Activated T-helper 1 cell treated with anti-CD3 and anti-CD28 coated beads, Interleukin-12 subunit alpha, Interleukin-12 subunit beta, Interleukin-2, Interleukin-4 antibody, amounts not matched to agents 30 ng/mL and 10 ng/mL and 1 ng/mL, durations not matched to agents 14 hours and 24 hours and 36 hours (primary cell): Measurements from ENCODE around the gene PPRC1. TPM values are rescaled to one million over a fixed set of nuclear protein-coding genes. Genes with fewer than 3 reads are reported as not detected.

ENCODE experiments used
- DNase-seq: peaks from one replicate; pipeline ENCODE4 v3.0.0; 2021; ENCODE audit warnings: low spot score
- H3K27ac Mint-ChIP-seq: one replicate; pipeline ENCODE4 v1.8.0; 2021; ENCODE audit warnings: mild to moderate bottlenecking, mixed read lengths
- H3K27me3 Mint-ChIP-seq: one replicate; pipeline ENCODE4 v1.8.0; 2022; ENCODE audit warnings: mild to moderate bottlenecking, moderate library complexity, mixed read lengths; ENCODE audit not compliant: insufficient read depth
- H3K36me3 Mint-ChIP-seq: one replicate; pipeline ENCODE4 v1.8.0; 2021; ENCODE audit warnings: low read depth, mixed read lengths
- H3K4me1 Mint-ChIP-seq: one replicate; pipeline ENCODE4 v1.8.0; 2021; ENCODE audit warnings: low read depth, mixed read lengths
- H3K4me3 Mint-ChIP-seq: one replicate; pipeline ENCODE4 v1.8.0; 2021; ENCODE audit warnings: mild to moderate bottlenecking, moderate library complexity, mixed read lengths
- H3K9me3 Mint-ChIP-seq: one replicate; pipeline ENCODE4 v1.8.0; 2021; ENCODE audit warnings: mixed read lengths
- intact Hi-C: fragments of 100-400 bp; cut with micrococcal nuclease; formaldehyde crosslinking; loops from one replicate; pipeline ENCODE4 v1.15.1; 2024
- total RNA-seq: library from RNA; stranded (reverse); gene quantifications from 2 replicates; pipeline ENCODE4 v1.2.3, GENCODE V29; 2022

The PPRC1 gene, protein sequence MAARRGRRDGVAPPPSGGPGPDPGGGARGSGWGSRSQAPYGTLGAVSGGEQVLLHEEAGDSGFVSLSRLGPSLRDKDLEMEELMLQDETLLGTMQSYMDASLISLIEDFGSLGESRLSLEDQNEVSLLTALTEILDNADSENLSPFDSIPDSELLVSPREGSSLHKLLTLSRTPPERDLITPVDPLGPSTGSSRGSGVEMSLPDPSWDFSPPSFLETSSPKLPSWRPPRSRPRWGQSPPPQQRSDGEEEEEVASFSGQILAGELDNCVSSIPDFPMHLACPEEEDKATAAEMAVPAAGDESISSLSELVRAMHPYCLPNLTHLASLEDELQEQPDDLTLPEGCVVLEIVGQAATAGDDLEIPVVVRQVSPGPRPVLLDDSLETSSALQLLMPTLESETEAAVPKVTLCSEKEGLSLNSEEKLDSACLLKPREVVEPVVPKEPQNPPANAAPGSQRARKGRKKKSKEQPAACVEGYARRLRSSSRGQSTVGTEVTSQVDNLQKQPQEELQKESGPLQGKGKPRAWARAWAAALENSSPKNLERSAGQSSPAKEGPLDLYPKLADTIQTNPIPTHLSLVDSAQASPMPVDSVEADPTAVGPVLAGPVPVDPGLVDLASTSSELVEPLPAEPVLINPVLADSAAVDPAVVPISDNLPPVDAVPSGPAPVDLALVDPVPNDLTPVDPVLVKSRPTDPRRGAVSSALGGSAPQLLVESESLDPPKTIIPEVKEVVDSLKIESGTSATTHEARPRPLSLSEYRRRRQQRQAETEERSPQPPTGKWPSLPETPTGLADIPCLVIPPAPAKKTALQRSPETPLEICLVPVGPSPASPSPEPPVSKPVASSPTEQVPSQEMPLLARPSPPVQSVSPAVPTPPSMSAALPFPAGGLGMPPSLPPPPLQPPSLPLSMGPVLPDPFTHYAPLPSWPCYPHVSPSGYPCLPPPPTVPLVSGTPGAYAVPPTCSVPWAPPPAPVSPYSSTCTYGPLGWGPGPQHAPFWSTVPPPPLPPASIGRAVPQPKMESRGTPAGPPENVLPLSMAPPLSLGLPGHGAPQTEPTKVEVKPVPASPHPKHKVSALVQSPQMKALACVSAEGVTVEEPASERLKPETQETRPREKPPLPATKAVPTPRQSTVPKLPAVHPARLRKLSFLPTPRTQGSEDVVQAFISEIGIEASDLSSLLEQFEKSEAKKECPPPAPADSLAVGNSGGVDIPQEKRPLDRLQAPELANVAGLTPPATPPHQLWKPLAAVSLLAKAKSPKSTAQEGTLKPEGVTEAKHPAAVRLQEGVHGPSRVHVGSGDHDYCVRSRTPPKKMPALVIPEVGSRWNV (N-terminal part only)
- total RNA-seq, result 112 and 115 TPM in 2 replicates

DNA sequence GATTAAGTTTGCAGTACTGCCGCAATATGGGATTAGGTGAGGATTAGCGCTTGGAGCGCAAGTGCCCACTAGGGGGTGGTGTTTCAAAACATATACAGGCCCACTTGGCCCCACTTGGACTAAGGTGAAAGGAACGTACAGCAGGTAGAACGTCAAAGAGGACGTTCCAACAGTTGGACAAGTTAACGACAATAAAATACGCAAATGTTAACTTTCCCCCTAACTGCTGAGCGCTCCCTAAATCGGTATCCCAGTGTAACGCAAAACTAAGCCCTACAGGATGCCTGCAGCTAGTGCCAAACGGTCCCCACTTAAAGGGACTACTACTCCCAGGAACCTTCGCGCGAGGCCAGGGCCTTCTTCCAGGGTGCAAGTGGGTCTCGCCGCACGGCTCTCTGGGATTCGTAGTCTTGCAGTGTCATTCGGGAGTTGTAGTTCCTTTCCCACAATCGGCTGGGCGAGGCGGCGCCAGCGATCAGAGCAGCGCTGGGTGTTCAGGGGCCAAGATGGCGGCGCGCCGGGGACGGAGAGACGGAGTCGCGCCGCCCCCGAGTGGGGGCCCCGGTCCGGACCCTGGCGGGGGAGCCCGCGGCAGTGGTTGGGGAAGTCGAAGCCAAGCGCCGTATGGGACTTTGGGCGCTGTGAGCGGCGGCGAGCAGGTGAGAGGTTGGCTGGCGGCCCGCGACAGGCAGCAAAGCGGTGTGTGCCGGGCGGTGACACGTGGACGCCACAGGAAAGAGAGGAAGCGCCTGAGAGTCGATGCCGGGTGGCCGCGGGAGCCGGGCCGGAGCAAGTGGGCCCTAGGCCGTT lies at the start of gene PPRC1:
TSS of gene PPRC1 (plus strand) at position 478 of the 810 bp plus-strand sequence. CDS start at position 507, 29 bp downstream.
- Mint-ChIP-seq H3K4me1 (peaks cover 29% of the 10 kb centered on the region), H3K4me3 (peak within 1 kb of the TSS; percentile 95), H3K9me3 (no peaks in the 10 kb centered on the region), H3K36me3 (peaks cover 19% of the 10 kb centered on the region), H3K27ac (peak within 1 kb of the TSS; percentile 94), H3K27me3 (no peaks in the 10 kb centered on the region)
- intact Hi-C loops, result loop anchor here (1.0 to 5.0 kb wide), 12 partner anchors 12 to 580 kb away; partner anchors contain the start of genes ACTR1A, ARL3, ARMH3 and CUEDC2
- DNase-seq, result peak; percentile 97

DNA sequence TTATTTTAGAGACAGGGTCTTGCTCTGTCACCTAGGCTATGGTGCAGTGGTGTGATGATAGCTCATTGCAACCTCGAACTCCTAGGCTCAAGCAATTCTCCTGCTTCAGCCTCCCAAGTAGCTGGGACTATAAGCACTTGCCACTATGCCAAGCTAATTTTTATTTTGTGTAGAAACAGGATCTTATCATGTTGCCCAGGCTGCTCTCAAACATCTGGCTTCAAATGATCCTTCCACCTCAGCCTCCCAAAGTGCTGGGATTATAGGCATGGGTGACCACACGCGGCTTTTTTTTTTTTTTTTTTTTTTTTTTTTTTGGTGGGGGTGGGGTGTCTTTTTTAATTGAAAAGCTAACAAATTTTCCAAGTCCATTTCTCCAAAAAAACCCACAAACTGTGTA lies 49.3 kb upstream of the PPRC1 start:
- no peak overlapping the region for H3K27ac Mint-ChIP-seq
- H3K27me3 Mint-ChIP-seq, result peaks cover 2% of the 10 kb centered on the region
- H3K4me1 Mint-ChIP-seq, result no peaks in the 10 kb centered on the region
- DNase-seq, result no peak
- no peaks in the 10 kb centered on the region for H3K36me3 Mint-ChIP-seq
- intact Hi-C loops, result no loop called here
- no peak overlapping the region for H3K4me3 Mint-ChIP-seq
- H3K9me3 Mint-ChIP-seq, result no peaks in the 10 kb centered on the region

DNA sequence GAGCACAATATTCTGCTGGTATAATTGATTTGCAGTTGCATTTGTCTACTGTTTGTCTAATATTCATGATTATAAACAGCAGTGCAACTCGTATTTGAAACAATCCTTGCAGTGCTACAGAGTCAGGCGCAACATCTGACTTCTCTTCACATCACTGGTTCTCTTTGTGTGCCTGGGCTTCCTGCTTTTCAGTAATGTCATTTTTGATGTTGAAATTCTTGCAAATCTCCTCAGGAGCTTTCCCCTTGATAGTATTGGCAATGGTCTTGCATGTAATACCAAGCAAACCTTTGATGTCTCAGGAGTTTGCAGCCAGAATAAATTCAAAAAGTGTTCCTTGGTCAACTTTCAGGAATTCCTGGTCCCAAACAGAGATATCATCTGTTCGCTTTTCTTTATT lies 47.5 kb upstream of the PPRC1 start:
- no peaks in the 10 kb centered on the region for H3K4me1 Mint-ChIP-seq
- no peaks in the 10 kb centered on the region for H3K9me3 Mint-ChIP-seq
- no peaks in the 10 kb centered on the region for H3K27me3 Mint-ChIP-seq
- H3K36me3 Mint-ChIP-seq, result no peaks in the 10 kb centered on the region
- no peak for DNase-seq
- intact Hi-C loops, result no loop called here
- H3K27ac Mint-ChIP-seq, result no peak overlapping the region
- no peak overlapping the region for H3K4me3 Mint-ChIP-seq

DNA sequence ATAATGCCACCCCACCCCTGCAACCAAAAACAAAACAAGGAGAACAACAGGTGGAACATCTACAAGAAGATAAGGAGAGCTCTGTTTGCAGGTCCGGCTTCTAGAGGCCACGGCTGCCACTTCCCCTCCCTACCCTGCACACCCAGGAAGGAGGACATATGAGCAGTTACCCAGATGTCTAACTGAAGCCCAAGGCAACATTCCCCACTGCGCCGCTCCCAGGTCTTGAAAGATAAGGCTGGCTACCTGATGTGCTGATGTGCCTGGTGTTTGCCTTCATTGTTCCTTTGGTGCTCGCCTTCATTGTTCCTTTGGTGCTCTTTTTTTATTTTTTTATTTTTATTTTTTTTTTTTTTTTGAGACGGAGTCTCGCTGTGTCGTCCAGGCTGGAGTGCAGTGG lies 46.6 kb upstream of the PPRC1 start:
- Mint-ChIP-seq H3K9me3 (no peaks in the 10 kb centered on the region), H3K4me3 (no peak overlapping the region), H3K4me1 (no peaks in the 10 kb centered on the region), H3K27ac (no peak overlapping the region), H3K36me3 (no peaks in the 10 kb centered on the region), H3K27me3 (no peaks in the 10 kb centered on the region)
- intact Hi-C loops, result no loop called here
- DNase-seq, result no peak

DNA sequence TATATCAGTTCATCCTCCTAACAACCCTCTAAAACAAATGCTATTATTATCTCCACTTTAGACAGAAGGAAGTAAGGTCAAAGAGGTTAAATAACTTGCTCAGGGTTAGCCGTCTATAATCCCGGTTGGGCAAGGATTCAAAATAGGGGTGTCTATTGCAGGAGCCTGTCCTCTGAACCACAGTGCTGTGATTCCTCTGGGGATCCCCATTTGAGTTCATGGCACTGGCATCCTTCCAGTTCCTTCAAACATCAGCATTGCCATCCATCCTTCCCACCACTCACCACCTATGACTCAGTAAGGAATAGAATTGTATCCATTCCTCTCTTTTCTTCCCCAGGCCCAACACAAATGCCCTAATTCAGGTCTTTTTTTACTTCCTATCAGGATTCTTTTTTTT lies 42.1 kb upstream of the PPRC1 start:
- DNase-seq, result no peak
- Mint-ChIP-seq H3K9me3 (no peaks in the 10 kb centered on the region), H3K27me3 (no peaks in the 10 kb centered on the region), H3K4me1 (no peaks in the 10 kb centered on the region), H3K27ac (no peak overlapping the region), H3K36me3 (no peaks in the 10 kb centered on the region), H3K4me3 (no peak overlapping the region)
- intact Hi-C loops, result no loop called here

DNA sequence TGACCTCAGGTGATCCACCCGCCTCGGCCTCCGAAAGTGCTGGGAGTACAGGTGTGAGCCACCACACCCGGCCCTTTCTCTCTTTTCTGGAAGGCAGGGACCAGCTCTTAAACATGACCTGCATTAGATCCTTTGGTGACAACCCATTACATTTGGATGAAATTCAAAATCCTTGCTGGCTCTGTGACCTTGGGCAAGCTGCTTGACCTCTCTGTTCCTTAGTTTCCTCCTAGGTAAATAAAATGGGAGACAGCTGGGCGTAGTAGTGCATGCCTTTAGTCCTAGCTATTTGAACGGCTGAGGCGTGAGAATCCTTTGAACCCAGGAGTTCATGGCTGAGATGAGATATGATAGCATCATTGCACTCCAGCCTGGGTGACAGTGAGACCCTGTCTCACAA lies 36.4 kb upstream of the PPRC1 start:
- intact Hi-C loops, result no loop called here
- H3K4me1 Mint-ChIP-seq, result no peaks in the 10 kb centered on the region
- no peak overlapping the region for H3K27ac Mint-ChIP-seq
- no peak overlapping the region for H3K4me3 Mint-ChIP-seq
- H3K9me3 Mint-ChIP-seq, result no peaks in the 10 kb centered on the region
- peaks cover 7% of the 10 kb centered on the region for H3K36me3 Mint-ChIP-seq
- H3K27me3 Mint-ChIP-seq, result no peaks in the 10 kb centered on the region
- no peak for DNase-seq

DNA sequence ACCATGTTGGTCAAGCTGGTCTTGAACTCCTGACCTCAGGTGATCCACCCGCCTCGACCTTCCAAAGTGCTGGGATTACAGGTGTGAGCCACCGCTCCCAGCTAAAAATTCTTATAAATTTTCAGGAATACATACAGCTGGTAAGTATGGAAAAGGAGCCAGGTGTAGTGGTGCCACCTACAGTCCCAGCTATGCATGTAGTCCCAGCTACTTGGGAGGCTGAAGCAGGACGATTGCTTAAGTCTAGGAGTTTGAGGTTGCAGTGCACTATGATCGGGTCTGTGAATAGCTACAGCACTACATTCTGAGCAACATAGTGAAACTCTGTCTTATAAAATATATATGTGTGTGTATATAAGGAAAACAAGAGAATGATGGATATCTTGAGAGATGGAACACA lies 31.7 kb upstream of the PPRC1 start:
- intact Hi-C loops, result no loop called here
- DNase-seq, result no peak
- peaks cover 17% of the 10 kb centered on the region for H3K36me3 Mint-ChIP-seq
- H3K4me3 Mint-ChIP-seq, result no peak overlapping the region
- H3K9me3 Mint-ChIP-seq, result no peaks in the 10 kb centered on the region
- H3K4me1 Mint-ChIP-seq, result peaks cover 10% of the 10 kb centered on the region
- H3K27ac Mint-ChIP-seq, result no peak overlapping the region
- no peaks in the 10 kb centered on the region for H3K27me3 Mint-ChIP-seq

DNA sequence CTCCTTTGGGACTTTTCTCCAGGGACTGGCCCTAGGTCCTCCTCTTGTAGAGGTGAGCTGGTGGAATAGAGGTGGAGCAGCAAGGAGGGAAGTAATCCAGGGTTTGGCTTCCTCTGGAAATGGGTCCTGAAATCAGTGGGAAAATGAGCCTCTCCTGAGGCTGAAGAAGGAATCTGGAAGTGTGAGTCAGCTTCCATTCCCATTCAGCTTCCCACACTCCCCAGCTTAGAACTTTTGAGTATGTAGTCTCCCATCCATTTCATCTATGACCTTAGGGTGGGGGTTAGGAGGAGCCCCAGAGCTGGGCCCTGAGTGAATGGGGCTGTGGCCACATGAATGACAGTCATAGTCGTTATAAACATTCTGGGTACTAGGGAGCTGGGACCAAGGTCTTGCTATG lies 30.4 kb upstream of the PPRC1 start:
- Mint-ChIP-seq H3K4me3 (no peak overlapping the region), H3K27ac (no peak overlapping the region), H3K4me1 (peaks cover 10% of the 10 kb centered on the region), H3K9me3 (no peaks in the 10 kb centered on the region), H3K27me3 (no peaks in the 10 kb centered on the region), H3K36me3 (peaks cover 20% of the 10 kb centered on the region)
- no peak for DNase-seq
- intact Hi-C loops, result no loop called here

DNA sequence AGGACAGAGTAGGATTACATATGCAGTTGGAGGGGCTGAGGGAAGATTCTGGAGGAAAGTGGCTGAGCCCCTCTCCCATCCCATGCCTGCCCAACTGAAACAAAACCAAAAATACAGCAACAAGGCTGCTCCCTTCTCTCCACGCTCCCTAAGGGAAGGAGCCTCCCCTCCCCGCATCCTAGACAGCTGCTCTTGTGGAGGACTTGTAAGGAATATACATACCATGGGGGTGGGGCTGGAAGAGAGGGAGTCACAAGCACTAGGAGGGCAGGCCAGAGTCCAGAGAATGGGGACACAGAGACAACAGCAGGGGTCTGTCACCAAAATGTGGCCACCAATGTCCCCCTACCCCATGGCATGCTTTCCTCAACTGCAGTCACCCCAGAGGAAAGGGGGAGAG lies 25.8 kb upstream of the PPRC1 start:
- Mint-ChIP-seq H3K4me3 (no peak overlapping the region), H3K27me3 (no peaks in the 10 kb centered on the region), H3K27ac (no peak overlapping the region), H3K4me1 (peaks cover 24% of the 10 kb centered on the region), H3K9me3 (no peaks in the 10 kb centered on the region), H3K36me3 (peaks cover 40% of the 10 kb centered on the region)
- no peak for DNase-seq
- intact Hi-C loops, result no loop called here

DNA sequence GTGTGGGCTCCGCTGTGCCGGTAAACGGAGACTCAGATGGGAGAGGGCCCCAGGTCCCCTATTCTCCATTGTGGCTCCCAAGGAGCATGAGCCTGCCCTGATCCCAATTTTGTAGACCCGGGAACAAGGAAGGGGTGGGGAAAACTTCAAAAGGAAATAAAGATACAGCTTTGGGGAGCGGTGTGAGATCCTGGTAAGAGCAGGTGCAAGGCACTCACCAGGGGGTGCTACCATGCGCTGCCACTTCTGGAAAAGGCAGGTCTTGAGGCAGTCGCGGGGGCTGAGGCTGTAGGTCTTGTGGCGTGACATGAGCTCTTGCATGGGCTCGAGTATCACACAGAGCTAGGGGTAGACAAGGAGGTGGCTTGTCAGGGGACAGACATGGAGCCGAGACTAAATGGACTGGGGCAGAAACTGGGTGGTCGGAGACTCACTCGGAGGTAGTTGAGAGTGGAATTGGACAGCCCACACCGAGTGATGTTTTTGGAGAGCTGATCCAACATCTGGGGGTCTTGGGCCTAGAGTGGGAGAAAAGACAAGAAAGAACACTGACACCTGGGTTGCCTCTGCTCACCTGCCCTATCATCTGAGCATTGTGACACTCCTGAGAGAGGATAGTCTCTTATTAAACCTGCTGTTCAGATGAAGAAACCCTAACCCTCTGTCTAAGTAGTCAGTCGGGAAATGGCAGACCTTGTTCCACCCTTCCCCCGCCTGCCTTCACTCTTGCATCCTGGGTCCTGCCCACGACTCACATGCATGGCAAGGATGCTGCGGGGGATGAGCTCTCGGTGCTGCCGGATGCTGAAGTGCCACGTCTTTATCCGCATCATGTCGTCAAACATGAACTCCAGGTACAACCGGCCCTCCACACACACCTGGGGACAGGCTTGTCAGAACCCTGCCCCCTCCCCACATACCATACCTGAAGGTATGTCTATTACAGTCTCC lies 23.4 kb upstream of the PPRC1 start:
- no peak for DNase-seq
- Mint-ChIP-seq H3K4me3 (no peak overlapping the region), H3K27me3 (no peaks in the 10 kb centered on the region), H3K36me3 (peaks cover 39% of the 10 kb centered on the region), H3K9me3 (no peaks in the 10 kb centered on the region), H3K27ac (no peak overlapping the region), H3K4me1 (peaks cover 43% of the 10 kb centered on the region)
- intact Hi-C loops, result no loop called here

DNA sequence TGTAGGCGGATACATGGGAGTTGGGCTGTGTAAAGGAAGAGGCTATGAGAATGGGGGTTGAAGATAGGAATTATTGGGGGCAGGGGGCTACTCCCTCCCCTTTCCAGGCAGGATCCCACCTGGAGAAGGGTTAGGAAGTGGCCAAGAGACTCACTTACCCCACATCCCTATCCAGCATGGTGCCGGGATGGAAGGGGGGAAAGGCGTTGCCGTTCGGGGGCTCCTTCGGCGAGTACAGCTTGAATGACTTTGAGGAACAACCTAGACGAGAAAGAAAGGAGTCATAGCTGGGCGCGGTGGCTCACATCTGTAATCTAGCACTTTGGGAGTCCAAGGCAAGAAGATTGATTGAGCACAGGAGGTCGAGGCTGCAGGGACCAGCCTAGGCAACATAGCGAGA lies 21.6 kb upstream of the PPRC1 start:
- Mint-ChIP-seq H3K4me3 (no peak overlapping the region), H3K4me1 (peaks cover 50% of the 10 kb centered on the region), H3K27me3 (no peaks in the 10 kb centered on the region), H3K36me3 (peaks cover 30% of the 10 kb centered on the region), H3K9me3 (no peaks in the 10 kb centered on the region), H3K27ac (no peak overlapping the region)
- no peak for DNase-seq
- intact Hi-C loops, result no loop called here
